H54 (cell line): ENCODE results near the gene DENND2D.

Source experiments
- DNase-seq: peaks from one replicate; pipeline ENCODE4 v3.0.0; 2011; ENCODE audit warnings: low spot score, mixed read lengths; ENCODE audit not compliant: insufficient read length
- FAIRE-seq: peaks from 3 replicates; lab custom pipeline; 2011; peaks lifted over from hg19 to GRCh38; lab: Jason Lieb, UNC
- POLR2A ChIP-seq: IDR thresholded peaks from 2 replicates; pipeline ENCODE4 v1.6.1; 2011; ENCODE audit warnings: low read depth, mild to moderate bottlenecking, low read length

The DENND2D gene, protein sequence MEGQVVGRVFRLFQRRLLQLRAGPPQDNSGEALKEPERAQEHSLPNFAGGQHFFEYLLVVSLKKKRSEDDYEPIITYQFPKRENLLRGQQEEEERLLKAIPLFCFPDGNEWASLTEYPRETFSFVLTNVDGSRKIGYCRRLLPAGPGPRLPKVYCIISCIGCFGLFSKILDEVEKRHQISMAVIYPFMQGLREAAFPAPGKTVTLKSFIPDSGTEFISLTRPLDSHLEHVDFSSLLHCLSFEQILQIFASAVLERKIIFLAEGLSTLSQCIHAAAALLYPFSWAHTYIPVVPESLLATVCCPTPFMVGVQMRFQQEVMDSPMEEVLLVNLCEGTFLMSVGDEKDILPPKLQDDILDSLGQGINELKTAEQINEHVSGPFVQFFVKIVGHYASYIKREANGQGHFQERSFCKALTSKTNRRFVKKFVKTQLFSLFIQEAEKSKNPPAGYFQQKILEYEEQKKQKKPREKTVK

DNA sequence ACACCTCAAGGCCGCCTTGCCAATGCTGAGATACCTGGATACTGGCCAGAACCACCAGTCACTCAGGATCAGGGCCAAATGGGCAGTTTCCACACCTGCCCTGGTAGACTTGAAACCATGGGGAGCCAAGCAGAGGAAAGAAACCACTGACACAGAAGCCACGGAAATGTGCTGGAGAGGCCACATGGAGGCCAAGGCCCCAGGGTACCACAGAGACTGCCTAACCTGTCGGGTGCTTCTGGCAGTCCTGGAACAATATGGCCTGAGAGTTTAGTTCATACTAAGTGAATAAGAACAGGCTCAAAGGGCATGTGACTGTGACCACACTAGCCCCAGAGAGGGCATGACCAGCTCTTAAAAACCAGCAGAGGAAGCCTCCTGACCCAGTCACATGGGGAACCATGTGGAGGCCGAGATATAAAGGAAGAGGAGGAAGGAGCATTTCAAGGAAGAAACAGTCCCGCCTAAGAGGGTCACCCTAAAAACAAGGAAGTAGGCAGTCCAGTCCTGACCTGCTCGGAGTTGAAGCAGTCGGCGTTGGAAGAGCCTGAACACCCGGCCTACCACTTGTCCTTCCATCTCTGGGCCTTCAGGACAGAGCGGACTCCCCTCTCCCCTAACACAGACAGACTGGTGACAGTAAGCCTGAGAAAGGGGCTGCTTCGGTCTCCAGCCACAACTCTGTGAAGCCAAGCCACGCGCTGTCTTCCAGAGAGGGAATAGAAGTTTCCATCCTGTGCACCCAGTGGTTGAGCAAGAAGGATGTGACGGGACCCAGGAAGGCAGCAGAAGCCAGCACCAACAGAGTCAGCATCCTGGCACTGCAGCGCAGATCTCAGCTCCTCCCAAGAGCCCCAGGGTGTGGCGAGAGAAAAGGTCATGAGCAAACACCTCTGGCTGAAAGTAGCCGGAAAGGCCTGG is at the start of gene DENND2D:
Gene DENND2D (minus strand): TSS at position 766 of the 921 bp plus-strand sequence. CDS start 187 bp downstream, at position 579.
- no peak for FAIRE-seq
- DNase-seq: no peak
- TF ChIP-seq POLR2A: no peak

DNA sequence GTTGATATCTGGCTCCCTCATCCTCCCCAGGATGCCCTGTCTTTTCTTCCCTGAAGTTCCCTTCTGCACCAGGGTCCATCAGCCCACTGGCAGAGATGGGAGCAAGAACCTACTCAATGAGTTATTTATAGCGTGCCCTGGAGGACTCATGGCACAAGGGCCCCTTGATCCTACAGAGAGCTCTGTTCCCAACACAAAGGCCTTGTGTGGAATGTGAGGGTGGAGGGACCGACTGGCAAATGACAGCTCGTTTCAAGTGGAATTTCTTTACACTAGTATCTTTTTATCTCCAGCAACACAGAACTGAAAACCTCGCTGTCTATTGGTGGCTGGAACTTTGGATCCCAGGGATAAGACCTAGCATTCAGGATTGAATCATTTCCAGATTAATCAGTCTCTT is 49.5 kb upstream of the DENND2D start:
- DNase-seq: no peak
- no peak for TF ChIP-seq POLR2A
- no peak for FAIRE-seq

DNA sequence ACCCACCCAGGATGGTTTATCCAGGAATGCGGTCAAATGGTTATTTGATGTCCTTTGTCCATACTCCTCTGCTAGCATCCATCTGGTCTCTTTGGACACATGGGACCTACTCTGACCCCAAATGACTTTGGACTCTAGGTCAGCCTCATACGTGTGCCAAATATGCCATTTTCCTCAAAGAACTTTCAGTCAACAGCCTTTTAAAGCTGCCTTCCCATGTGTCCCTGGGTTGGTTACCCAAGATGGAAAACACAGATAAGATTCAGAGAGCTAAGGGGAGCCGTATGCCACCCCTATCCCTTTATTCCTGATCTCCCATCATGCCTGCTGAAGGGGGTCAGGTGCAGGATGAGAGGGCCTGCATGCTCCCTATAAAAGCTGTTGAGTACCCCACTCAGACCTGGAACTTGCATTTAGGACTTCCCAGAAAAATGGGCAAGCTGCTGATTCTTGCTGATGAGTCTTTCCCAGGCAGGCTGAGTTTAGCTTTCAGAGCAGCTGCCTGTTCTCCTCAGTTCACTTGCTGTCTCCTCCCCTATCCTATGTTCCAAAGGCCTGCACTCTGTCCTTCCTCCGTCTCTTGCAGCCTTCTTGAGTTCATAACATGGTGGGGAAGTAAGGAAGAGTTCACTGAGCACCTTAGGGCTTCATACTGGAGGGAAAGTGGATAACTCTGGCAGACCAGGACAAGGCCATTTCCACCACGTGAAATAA is 46.8 kb upstream of the DENND2D start:
- no peak for FAIRE-seq
- TF ChIP-seq POLR2A: no peak
- DNase-seq: no peak

GRCh38 chr1:111242805-111243523 is 42.5 kb upstream of the DENND2D start:
- no peak for TF ChIP-seq POLR2A
- FAIRE-seq (no peak), DNase-seq (no peak)

DNA sequence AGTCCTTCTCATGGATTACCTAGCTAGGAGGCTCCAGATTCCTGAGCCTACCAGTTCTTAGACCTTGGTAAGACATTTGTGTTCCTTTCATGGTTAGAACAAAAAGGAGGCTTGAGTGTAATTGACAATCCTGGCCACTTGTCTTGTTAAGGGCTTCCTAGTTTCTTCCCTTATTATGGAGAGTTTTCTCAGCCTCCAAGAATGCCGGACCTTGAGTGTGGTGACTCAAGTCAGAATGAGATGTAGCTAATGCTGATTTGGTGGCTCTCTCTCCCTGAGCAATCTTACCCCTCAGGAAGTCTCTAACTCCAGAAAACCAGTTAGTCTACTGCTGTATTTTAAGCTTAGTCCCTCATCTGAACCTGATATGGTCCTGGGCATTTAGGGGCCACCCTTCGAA is 41.4 kb upstream of the DENND2D start:
- TF ChIP-seq POLR2A: no peak
- DNase-seq: no peak
- no peak for FAIRE-seq

- FAIRE-seq: no peak
- no peak for TF ChIP-seq POLR2A
- no peak for DNase-seq
Measured at GRCh38 chr1:111238056-111238795, 37.8 kb upstream of the DENND2D start.

- no peak for TF ChIP-seq POLR2A
- DNase-seq (no peak), FAIRE-seq (no peak)
Measured at GRCh38 chr1:111236806-111237205, 36.4 kb upstream of the DENND2D start.

DNA sequence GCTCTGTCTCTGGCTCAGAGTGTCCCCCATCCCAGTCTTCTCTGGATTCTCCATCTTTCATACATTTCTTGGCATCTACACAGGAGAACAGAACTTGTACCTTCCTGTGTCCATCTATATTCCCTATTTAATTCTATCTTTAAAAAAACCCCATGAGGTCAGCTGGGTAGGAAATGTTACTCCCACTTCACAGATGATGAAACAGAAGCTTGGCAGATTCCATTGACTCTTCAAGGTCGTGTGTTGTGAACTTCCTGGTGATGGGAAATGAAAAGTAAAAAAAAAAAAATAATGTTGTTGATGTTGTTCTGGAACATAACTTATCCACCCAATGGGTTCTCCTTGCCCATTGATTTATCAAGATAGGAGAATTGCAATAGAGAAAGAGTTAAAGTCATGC is 35.9 kb upstream of the DENND2D start:
- TF ChIP-seq POLR2A: no peak
- DNase-seq: no peak
- FAIRE-seq: no peak

DNA sequence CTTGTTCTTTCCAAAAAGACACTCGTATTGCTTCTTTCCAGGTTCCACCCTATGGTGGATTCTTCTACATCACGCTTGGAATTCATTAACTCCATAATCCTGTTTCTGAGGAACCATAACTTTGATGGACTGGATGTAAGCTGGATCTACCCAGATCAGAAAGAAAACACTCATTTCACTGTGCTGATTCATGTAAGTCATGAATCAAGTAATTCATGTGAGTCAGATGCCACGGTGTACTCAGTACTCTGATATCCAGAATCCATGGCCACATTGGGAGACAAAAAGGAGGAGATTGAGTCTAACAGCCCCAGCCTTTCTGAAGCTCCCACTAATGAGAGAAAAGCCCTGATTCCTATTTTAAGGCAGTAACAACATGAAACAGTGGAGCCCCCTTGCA is 34.4 kb upstream of the DENND2D start:
- FAIRE-seq: peak; percentile 92

DNA sequence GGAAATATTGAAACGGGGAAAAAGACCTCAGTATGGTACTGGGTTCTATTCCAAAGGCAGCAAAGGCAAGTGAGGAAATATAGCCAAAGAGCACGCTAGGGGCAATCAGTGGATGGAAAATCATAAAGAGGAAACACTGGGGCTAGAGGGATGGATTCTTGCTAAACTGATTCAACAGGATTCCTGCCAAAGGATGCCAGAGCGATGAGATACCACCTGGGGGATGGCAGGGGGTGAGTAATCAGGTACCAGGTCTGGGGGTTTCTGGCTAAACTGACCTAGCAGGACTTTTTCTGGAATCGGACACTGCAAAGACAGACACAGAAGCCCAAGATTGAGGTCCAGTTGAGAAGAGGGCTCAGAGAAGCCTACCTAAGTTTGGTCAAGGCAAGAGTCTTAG is 33.8 kb upstream of the DENND2D start:
- FAIRE-seq (peak; percentile 62), DNase-seq (no peak)
- TF ChIP-seq POLR2A: no peak

More for the DNA sequence above, 34.4 kb upstream of the DENND2D start:
- TF ChIP-seq POLR2A: no peak
- DNase-seq: peak; percentile 67

DNA sequence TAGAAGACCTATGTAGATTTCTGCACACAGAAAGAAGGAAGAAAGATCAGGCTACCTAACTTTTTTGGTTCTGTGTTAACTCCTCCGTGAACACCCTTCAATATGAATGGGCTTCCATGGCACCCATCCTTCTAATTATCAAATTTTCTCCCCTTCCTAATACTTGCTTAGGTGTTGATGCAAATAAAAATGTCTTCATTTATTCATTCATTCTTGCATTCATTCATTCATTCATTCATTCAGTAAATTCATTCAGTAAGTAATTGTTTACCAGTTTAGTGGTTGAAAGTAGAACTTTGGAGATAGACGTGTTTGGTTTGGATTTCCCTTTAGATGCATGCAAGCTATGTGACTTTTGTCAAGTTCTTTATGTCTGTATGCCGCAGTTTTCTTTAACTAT is 31.7 kb upstream of the DENND2D start:
- no peak for DNase-seq
- TF ChIP-seq POLR2A: no peak
- FAIRE-seq: no peak

DNA sequence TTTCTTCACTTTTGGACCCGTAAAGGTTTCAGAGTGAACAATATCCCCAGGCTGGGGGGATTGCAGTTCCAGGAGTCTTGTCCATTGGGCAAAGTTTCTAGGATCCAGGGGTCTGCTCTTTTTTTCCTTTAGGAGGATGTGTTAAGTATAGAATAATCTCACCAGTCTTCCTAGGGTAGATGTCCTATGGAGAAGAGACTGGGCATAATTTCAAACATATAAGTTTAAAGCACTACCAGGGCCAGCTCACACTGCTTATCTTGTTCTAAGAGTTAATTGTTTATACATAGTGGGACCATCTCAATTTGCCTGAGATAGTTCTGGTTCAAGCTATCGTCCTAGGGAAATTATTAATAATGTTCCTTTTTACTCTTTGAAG is 28.3 kb upstream of the DENND2D start:
- TF ChIP-seq POLR2A: no peak
- no peak for FAIRE-seq
- no peak for DNase-seq
